ENCODE results near the gene GLI1. TPM values are rescaled to one million over a fixed set of nuclear protein-coding genes. Genes with fewer than 3 reads are reported as not detected.

Gene GLI1
- total RNA-seq, 8 experiments from 2014 or later, result 0.66 to 8.3 (median 3.2) TPM

GRCh38 chr12:57455374-57456144 is 4.0 kb upstream of the GLI1 start:
- Histone ChIP-seq H3K27ac (peak overlapping the region; percentile 92 to 97), H3K4me1 (replicated peaks in 1 of 2) (peaks cover 53 to 60% of the 10 kb centered on the region in 2 donors), H3K4me3 (peak overlapping the region in 3 of 5 donors; percentile 5 to 56 (median 51))
- ATAC-seq (replicated peaks in 6 of 8), result no peak
- in situ Hi-C loops (cut with MboI; ENCODE audit: low pct_unique_long_range_greater_than_20kb in 2 of 9, low sequenced_read_pairs in 9 of 9, unreplicated experiment in 9 of 9), result loop anchor here in 2 of 9 experiments (10.0 to 25.0 kb wide), 2 partner anchors 141 to 218 kb away; partner anchors contain the start of gene SHMT2 (in 1 of the 2)
- 30 to 88% (median 45%) methylated on average over 2 to 4 of the region's 10 CpGs; no CpG with 5 or more reads in 6 of the 10 experiments for whole genome bisulfite sequencing, 10 experiments

DNA sequence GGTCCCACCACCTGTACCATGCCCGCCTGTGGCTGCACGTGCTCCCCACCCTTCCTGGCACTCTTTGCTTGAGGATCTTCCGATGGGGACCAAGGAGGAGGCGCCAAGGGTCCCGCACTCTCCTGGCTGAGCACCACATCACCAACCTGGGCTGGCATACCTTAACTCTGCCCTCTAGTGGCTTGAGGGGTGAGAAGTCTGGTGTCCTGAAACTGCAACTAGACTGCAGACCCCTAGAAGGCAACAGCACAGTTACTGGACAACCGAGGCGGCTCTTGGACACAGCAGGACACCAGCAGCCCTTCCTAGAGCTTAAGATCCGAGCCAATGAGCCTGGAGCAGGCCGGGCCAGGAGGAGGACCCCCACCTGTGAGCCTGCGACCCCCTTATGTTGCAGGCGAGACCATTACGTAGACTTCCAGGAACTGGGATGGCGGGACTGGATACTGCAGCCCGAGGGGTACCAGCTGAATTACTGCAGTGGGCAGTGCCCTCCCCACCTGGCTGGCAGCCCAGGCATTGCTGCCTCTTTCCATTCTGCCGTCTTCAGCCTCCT is 3.4 kb upstream of the GLI1 start:
- WGBS, 10 experiments, result 0 to 100% (median 74%) methylated on average over 1 to 10 of the region's 15 CpGs; no CpG with 5 or more reads in 6 of the 10 experiments
- H3K4me3 ChIP-seq, result peak overlapping the region in 2 of 5 donors; percentile 51 to 56
- ATAC-seq (replicated peaks in 6 of 8), result peak in 1 of 8 experiments; percentile 38
- peak overlapping the region; percentile 92 to 97 for H3K27ac ChIP-seq
- peaks cover 55 to 62% of the 10 kb centered on the region in 2 donors for H3K4me1 ChIP-seq (replicated peaks in 1 of 2)
- in situ Hi-C loops (cut with MboI; ENCODE audit: low pct_unique_long_range_greater_than_20kb in 2 of 9, low sequenced_read_pairs in 9 of 9, unreplicated experiment in 9 of 9), result loop anchor here in 2 of 9 experiments (10.0 to 25.0 kb wide), 2 partner anchors 141 to 219 kb away; partner anchors contain the start of gene SHMT2 (in 1 of the 2)

GRCh38 chr12:57456737-57457490 is 2.7 kb upstream of the GLI1 start:
- no peak for ATAC-seq (replicated peaks in 6 of 8)
- WGBS, 10 experiments, result 80 to 100% (median 100%) methylated on average over 1 to 2 of the region's 6 CpGs; no CpG with 5 or more reads in 5 of the 10 experiments
- Histone ChIP-seq H3K27ac (peak overlapping the region; percentile 45 to 68), H3K4me3 (peak overlapping the region in 2 of 5 donors; percentile 51 to 56), H3K4me1 (replicated peaks in 1 of 2) (peaks cover 55 to 62% of the 10 kb centered on the region in 2 donors)
- in situ Hi-C loops (cut with MboI; ENCODE audit: low pct_unique_long_range_greater_than_20kb in 2 of 9, low sequenced_read_pairs in 9 of 9, unreplicated experiment in 9 of 9), result loop anchor here in 2 of 9 experiments (10.0 to 25.0 kb wide), 2 partner anchors 142 to 220 kb away; partner anchors contain the start of gene SHMT2 (in 1 of the 2)

DNA sequence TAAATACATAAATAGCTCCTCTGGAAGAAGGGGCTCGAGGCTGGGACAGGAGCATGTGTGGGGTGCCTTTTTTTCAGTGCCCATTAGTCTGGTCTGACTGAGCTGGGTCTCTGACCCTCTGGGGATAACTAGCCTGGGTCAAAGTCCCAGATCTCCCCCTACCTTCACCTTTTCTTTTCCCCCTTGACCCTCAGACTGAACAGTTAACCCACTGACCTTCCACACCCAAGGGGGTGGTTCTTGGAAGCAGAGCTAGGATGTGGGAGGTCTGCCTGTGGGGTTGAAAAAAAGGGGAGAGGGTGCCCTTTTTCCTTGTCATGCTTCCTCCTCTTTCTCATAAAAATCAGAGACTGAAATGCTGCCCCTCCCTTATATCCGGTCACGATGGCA is 925 bp upstream of the GLI1 start:
- in situ Hi-C loops (cut with MboI; ENCODE audit: low pct_unique_long_range_greater_than_20kb in 2 of 9, low sequenced_read_pairs in 9 of 9, unreplicated experiment in 9 of 9), result loop anchor here in 2 of 9 experiments (10.0 to 25.0 kb wide), 2 partner anchors 144 to 221 kb away; partner anchors contain the start of gene SHMT2 (in 1 of the 2)
- Histone ChIP-seq H3K4me1 (replicated peaks in 1 of 2) (peaks cover 44 to 56% of the 10 kb centered on the region in 2 donors), H3K4me3 (peak overlapping the region; percentile 45 to 59 (median 51)), H3K27ac (peak overlapping the region; percentile 45 to 68)
- WGBS, 10 experiments, result 0 to 100% (median 31%) methylated on average over 1 to 3 of the region's 3 CpGs; no CpG with 5 or more reads in 3 of the 10 experiments
- ATAC-seq (replicated peaks in 6 of 8), result no peak

- H3K4me1 ChIP-seq (replicated peaks in 1 of 2), result peaks cover 42 to 55% of the 10 kb centered on the region in 2 donors
- 0% methylated on average over 1 to 12 of the region's 24 CpGs; no CpG with 5 or more reads in 3 of the 10 experiments for WGBS, 10 experiments
- peak; percentile 41 to 78 (median 58) for ATAC-seq (replicated peaks in 6 of 8)
- peak overlapping the region; percentile 45 to 68 for H3K27ac ChIP-seq
- peak overlapping the region; percentile 45 to 59 (median 51) for H3K4me3 ChIP-seq
- in situ Hi-C loops (cut with MboI; ENCODE audit: low pct_unique_long_range_greater_than_20kb in 2 of 9, low sequenced_read_pairs in 9 of 9, unreplicated experiment in 9 of 9), result loop anchor here in 2 of 9 experiments (10.0 to 25.0 kb wide), 2 partner anchors 144 to 222 kb away; partner anchors contain the start of gene SHMT2 (in 1 of the 2)
Measured at GRCh38 chr12:57459055-57459749, 383 bp upstream of the GLI1 start.

DNA sequence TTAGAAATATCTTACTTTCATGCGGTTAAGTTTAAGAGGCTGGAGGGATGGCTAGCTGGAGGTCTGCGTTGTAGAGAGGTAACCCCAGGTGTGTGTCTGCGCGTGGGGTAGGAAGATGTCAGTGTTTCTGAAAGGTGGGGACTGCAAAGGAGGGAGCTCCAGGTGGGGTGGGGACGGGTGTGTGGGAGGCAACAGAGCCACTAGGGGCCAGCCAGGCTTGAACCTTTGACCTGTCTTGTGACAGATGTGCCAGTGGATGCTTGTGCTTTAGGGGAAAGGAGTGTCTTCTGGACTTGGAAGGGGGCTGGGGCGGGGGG is 841 bp downstream of the GLI1 start:
- ATAC-seq (replicated peaks in 6 of 8), result no peak
- H3K27ac ChIP-seq, result peak overlapping the region in 1 of 2 donors; percentile 71
- H3K4me3 ChIP-seq, result peak overlapping the region; percentile 45 to 59 (median 51)
- in situ Hi-C loops (cut with MboI; ENCODE audit: low pct_unique_long_range_greater_than_20kb in 2 of 9, low sequenced_read_pairs in 9 of 9, unreplicated experiment in 9 of 9), result loop anchor here in 1 of 9 experiments (25.0 kb wide), 1 partner anchor 223 kb away; the partner anchor contains the start of gene SHMT2
- peaks cover 30 to 43% of the 10 kb centered on the region in 2 donors for H3K4me1 ChIP-seq (replicated peaks in 1 of 2)
- 0% methylated on average over 1 to 3 of the region's 6 CpGs; no CpG with 5 or more reads in 6 of the 10 experiments for WGBS, 10 experiments

DNA sequence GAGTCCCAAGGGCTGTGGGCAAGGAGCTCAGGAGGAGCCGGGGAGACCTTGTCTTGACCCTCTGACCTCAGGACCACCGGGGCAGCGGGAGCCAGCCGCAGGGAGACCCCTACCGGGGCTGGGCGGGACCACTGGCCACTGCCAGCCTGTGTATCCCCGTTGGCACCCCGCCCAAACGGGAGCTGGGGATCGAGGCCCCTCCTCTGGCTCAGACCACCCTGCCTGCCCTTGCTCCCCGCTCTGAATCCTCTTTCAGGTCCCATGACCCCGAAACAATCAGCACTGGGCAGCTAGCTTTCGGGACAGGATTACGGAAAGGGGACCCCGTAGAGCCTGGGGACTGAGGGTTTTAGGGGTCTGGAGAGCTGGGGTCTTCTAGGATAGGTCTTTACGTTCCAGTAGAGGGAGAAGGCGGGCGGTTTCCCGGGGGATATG is 1.3 kb downstream of the GLI1 start:
- Histone ChIP-seq H3K27ac (peak overlapping the region in 1 of 2 donors; percentile 71), H3K4me3 (peak overlapping the region; percentile 32 to 59 (median 51)), H3K4me1 (replicated peaks in 1 of 2) (peaks cover 25 to 38% of the 10 kb centered on the region in 2 donors)
- WGBS, 10 experiments, result 0 to 15% (median 2%) methylated on average over 1 to 5 of the region's 19 CpGs; no CpG with 5 or more reads in 6 of the 10 experiments
- ATAC-seq (replicated peaks in 6 of 8), result peak in 4 of 8 experiments; percentile 1 to 9 (median 6)
- in situ Hi-C loops (cut with MboI; ENCODE audit: low pct_unique_long_range_greater_than_20kb in 2 of 9, low sequenced_read_pairs in 9 of 9, unreplicated experiment in 9 of 9), result loop anchor here in 1 of 9 experiments (25.0 kb wide), 1 partner anchor 224 kb away; the partner anchor contains the start of gene SHMT2

- Histone ChIP-seq H3K4me3 (peak overlapping the region; percentile 32 to 59 (median 51)), H3K4me1 (replicated peaks in 1 of 2) (peaks cover 23 to 33% of the 10 kb centered on the region in 2 donors), H3K27ac (peak overlapping the region in 1 of 2 donors; percentile 71)
- in situ Hi-C loops (cut with MboI; ENCODE audit: low pct_unique_long_range_greater_than_20kb in 2 of 9, low sequenced_read_pairs in 9 of 9, unreplicated experiment in 9 of 9), result loop anchor here in 1 of 9 experiments (25.0 kb wide), 1 partner anchor 224 kb away; the partner anchor contains the start of gene SHMT2
- WGBS, 10 experiments, result 0% methylated on average over 1 to 2 of the region's 32 CpGs; no CpG with 5 or more reads in 7 of the 10 experiments
- peak; percentile 1 to 28 (median 12) for ATAC-seq (replicated peaks in 6 of 8)
Measured at GRCh38 chr12:57461276-57461916, 1.8 kb downstream of the GLI1 start.

- in situ Hi-C loops (cut with MboI; ENCODE audit: low pct_unique_long_range_greater_than_20kb in 2 of 9, low sequenced_read_pairs in 9 of 9, unreplicated experiment in 9 of 9), result loop anchor here in 1 of 9 experiments (25.0 kb wide), 1 partner anchor 225 kb away; the partner anchor contains the start of gene SHMT2
- 0% methylated on average over 4 of the region's 9 CpGs; no CpG with 5 or more reads in 9 of the 10 experiments for WGBS, 10 experiments
- Histone ChIP-seq H3K27ac (peak overlapping the region in 1 of 2 donors; percentile 71), H3K4me1 (replicated peaks in 1 of 2) (peaks cover 23 to 29% of the 10 kb centered on the region in 2 donors), H3K4me3 (peak overlapping the region; percentile 32 to 59 (median 51))
- ATAC-seq (replicated peaks in 6 of 8), result peak in 4 of 8 experiments; percentile 1 to 5 (median 2)
Measured at GRCh38 chr12:57461917-57462250, 2.3 kb downstream of the GLI1 start.

DNA sequence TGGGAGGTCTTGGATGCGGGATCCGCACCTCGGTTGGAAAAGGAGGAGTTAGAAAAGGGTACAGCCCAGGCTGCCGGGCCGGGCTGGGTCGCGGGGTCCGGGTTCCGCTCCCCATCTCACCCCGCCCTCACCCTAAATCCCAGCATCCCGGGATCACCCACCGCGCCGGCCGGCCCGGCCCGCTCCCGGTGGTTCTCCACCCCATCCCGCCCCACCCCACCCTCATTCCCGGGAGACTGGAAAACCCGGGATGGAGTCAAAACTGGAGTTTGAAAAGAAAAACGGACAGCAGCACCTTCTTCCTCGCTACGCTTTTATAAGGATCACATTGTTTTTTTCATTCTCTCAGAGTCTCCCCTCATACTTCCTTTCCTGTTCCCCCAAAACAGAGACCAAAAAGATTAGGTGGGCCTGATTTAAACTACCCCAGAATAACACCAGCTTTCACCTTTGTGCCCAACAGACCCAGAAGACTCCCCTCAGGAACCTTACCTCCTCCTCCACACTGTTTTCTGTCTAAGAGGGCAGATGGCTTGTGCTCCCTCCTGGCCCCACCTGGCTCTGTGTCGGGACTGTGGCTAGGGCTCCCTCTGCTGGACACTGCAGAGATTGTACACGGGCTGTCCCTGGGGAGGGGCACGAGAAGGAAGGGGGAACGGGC is 2.8 kb downstream of the GLI1 start:
- Histone ChIP-seq H3K4me3 (peak overlapping the region; percentile 32 to 59 (median 51)), H3K27ac (peak overlapping the region in 1 of 2 donors; percentile 71), H3K4me1 (replicated peaks in 1 of 2) (peaks cover 23 to 26% of the 10 kb centered on the region in 2 donors)
- in situ Hi-C loops (cut with MboI; ENCODE audit: low pct_unique_long_range_greater_than_20kb in 2 of 9, low sequenced_read_pairs in 9 of 9, unreplicated experiment in 9 of 9), result loop anchor here in 1 of 9 experiments (25.0 kb wide), 1 partner anchor 225 kb away; the partner anchor contains the start of gene SHMT2
- ATAC-seq (replicated peaks in 6 of 8), result peak; percentile 53 to 70 (median 66)
- 0% methylated on average over 1 to 6 of the region's 28 CpGs; no CpG with 5 or more reads in 7 of the 10 experiments for WGBS, 10 experiments

All from motor neuron (in vitro differentiated cells).